Activated CD4-positive, alpha-beta T cell treated with anti-CD3 and anti-CD28 coated beads for 1 hour (primary cell): ENCODE data around the gene C14orf180.

Experiments
- DNase-seq: peaks from one replicate; pipeline ENCODE4 v3.0.0-alpha.2; 2020

Gene C14orf180

DNA sequence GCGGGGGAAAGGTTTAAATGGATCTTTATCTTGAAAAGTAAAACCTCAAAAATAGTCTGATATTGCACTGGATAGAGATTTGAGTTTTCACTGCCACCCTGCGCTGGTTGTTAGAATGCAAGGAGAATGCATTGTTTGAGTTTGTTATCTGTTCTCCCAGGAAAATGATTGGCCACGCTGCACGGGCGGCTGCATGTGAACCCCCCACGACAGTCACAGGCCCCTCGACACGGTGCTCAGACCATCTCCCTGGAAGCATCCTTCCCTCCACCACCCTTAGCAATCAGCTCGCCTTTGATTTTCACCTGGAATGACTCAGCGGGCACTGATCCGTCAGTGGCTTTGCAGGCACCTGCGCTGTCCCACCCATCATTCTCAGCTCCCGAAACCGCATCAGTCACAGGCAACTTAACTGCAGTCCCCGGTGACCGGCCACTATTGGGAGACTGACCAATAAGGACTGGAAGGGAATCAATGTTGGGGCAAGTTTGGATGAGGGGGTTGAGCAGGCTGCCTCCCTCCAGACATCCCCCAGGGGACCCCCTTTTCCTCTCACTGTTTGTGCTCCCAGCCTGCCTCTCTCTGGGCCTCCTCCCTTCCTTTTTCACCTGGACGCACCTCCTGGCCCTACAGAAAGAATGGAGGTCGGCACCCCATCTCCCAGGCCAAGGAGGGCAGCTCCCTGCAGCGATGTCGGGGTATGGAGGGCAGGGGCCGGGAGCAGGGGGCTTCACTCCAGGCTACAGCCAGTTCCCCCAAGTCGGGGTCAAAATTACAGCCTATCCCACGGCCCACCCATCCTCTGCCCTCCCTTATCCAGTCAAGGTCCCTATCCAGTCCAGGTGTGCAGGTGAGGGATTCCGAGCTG lies 28.5 kb upstream of the C14orf180 start:
- no peak for DNase-seq

DNA sequence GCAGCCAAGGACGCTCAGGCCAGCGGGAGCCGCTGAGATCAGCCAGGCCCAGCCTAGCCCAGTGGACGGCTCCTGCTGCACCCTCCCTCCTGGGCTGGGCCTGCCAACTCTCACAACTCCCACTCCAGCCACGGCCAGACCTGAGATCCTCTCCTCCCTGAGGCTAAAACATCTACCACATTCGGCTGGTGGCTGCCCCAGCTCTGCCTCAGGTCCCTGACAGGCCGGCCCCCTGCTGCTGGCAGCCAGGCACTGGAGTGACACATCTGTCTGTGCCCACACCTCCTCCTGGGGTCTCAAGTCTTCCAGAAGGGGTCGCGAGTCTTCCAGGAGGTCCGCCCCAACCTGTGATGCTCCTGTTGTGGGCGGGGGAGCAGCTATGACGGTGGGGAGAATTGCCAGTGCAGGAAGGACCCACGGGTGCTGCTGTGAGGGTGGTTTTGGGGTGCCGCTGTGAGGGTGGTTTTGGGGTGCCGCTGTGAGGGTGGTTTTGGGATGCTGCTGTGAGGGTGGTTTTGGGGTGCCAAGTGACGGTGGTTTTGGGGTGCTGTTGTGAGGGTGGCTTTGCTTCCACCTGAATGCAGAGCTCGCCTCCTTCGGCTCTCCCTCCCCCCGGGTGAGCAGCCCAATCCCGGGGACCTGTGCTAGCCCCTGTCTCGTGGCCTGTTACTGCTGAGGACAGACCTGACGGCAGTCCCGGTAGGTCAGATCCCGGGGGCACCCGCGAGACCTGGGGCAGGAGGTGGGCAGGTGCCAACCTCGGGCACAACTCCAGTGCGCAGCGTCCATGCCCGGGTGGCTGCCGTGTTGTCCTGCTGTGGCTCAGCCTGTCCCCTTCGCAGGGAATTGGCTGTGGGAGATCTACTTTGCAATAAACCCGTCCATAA lies 27.5 kb upstream of the C14orf180 start:
- no peak for DNase-seq

DNA sequence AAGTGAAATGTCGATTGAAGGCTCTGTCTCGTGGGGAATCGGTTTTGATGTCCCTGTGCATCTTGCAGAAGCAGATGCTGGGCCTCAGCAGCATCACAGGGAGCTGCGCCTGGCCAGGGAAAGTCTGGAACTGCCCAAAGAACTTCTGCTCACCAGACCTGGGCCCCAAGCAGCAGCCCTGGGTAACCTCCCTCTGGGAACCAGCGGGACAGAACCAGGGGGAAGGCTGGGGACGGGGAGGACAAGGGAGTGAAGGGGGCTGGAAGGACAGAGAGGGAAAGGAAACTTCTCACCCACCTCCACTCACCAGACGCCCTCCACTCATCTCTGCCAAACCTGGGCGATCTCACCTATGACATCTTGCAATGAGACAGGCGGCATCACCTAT lies 26.8 kb upstream of the C14orf180 start:
- DNase-seq, result no peak

DNA sequence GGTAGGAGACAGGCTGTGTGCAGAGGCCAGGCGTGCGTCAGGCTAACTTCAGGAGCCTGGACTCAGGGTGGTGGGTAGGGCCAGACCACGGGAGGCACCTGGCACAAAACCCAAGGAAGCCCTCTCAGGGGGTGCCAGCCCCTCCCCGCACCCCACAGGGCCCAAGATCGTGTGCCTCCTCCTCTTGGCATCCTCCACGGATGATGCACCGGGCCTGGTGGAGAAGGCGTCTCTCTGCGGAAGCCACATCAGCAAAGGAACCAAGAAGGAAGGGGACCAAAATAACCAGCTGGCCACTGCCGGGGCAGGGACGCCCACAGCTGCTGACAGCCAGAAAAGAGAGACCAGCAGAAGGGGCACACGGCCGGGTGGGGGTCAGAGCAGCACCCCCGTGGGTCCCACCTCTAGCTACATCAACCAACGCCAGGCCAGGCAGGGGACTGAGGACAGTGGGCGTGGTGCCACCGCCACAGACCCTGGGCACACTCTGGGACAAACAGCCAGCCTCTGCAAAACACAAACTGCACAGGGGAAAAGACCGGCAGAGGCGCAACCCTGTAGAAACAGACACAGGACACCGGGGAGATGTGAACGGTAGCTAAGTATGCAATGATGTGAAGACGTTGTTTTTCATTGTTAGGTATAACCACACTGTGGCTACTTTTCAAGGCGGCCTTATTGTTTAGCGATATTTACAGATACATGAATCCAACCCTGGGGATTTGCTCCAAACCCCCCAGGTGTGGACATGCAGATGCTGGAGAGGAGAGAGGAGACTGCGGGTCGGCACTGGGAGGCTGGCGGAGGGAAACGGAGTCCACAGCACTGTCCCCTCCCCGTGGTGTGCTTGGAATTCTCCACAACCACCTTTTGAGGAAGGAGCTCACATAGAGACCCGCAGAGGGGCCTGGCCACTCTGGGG lies 26.1 kb upstream of the C14orf180 start:
- DNase-seq, result no peak

DNA sequence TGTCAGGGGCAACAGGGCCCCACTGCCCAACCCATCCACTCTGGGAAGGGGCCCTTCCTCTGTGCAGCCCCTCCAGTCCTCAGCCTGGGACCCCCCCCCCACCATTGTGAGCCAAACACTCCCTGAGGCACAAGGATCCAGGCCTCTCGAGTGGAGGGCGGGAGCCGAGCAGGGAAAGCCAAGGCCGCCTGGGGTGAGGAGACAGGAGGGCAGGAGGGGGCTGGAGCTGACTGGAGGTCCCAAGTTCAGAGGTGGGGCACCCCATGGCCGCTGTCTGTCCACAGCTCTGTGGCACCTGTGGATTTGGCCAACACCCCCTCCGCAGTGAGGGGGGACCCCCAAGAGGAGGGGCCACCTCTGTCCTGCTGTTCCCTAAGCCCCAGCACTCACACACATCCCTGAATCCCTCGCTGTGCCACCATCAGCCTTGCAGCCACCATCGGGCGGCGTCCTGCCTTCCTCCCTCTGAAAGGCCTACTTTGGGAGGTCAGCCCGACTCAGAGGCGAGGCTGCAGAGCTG lies 25.4 kb upstream of the C14orf180 start:
- no peak for DNase-seq

DNA sequence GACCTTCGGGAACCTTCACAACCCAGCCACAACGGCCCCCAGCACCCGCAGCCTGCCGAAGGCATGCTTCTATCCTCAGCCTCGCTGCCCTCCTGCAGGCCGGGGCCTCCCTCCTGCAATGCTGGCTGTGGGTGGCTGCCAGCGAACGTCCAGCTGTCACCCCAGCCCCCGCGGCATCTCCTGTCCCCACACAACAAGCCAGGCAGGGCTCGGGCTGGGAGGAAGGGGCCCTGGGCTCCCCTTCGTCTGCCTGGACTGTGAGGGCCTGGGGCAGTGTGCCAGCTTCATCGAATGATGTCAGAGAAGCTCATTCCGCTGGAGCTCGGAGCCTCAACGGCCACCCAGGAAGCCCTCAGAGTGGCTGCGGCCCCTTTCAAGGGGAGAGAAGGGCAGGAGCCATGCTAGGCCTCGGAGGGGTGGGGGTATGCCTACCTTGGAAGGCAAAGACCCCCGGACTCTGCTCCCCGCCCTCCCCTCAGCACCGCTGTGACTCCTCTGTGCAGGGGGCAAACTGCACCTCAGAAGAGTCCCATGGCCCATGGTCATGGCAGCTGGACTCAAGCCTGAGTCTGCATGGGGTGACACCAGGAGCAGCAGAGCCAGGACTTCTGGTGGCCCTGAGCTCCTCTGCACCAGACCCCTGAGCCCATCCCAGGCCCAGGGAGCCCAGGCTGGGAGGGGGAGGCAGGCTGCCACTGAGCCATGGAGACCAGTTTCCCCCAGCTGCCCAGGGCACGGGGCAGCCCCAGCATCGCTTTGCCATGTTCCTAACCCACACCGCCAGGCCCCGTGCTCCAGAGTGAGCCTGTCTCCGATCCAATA lies 24.7 kb upstream of the C14orf180 start:
- DNase-seq, result no peak

DNA sequence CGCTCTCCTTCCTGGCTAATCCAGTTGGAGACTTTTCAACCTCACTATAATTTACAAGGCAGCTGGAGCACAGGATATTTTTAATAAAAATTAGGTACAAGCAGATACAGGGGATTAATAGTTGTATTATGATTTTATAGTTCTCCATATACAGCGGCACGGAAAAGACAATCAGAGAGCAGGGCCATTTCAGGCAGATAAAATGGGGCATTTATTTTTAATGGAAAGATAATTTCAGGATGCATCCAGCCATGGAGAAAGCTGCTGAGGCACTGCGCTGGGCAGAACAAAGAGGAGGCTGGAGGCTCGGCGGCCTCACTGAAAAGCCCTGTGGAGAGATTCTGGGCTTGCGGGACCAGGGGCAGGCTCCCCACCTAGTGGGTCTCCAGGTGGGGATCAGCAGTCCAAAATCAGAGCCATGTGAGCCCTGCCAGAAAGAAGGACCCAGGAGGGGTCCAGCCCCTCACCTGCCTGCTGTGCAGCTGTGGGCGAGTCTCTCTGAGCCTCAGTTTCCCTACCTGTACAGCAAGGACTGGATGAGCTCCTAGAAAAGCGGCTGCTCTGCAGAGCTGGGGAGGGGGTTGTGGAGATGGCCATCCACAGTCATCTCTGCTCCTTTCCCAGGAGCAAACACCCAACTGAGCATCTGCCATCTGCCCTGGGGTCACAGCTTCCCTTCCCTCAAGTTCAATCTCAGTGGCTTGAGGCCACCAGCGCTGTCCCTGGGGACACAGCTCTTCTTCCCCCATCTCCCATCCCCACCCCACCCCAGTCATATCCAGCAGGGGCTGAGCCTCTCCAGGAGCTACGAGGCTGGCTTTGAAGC lies 23.9 kb upstream of the C14orf180 start:
- no peak for DNase-seq

DNA sequence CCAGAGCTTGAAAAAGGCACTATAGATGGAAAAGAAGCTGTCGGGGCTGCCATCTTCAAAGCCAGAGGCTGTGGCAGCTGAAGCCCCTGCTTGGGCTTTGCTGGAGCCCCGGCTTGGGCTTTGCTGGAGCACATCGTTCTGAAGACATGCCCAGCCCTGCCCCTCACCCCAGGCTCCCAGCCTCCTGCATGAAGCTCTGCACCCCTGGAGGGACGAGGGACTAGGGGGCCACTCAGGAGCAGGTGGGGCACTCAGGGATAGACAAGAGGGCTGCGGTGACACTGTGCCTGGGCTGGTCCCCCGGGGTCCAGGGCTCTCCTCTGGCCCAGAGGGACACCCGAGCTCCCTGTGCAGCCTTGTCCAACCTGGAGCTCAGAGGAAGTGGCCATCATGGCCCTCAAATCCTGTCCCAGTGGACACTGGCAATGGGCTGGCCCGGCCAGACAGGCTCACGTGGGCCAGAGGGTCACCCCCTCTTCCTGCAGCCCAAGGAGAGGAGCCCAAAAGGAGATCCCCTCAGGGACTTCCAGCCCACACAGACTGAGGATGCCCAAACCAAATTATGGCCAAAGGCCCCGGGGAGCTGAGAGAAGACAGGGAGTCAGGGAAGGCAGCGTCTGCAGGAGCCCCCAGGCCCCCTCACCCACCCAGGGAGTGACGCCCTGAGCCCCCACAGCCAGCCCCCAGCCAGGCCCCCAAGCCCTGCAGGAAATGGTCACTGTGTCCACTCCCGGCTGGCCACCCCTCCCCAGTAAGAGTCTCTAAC lies 23.1 kb upstream of the C14orf180 start:
- no peak for DNase-seq

DNA sequence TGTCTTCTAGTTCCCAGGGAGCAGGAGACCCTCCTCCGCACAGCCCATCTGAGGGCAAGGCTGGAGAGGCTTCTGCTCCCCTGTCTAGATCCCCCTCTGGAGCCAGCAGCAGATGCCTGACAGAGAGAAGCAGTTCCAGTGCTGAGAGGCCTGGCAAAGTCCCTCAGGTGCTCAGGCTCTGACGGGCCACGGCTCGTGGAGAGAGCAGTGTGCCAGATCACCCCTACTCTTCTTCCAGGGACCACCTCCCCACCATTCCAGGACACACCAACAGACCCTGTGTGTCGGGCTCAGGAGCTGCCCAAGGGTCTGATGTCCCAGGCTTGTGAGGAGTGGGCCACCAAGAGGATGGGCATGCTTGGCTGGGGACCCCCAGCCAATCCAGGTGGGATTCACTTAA lies 22.5 kb upstream of the C14orf180 start:
- DNase-seq, result no peak

DNA sequence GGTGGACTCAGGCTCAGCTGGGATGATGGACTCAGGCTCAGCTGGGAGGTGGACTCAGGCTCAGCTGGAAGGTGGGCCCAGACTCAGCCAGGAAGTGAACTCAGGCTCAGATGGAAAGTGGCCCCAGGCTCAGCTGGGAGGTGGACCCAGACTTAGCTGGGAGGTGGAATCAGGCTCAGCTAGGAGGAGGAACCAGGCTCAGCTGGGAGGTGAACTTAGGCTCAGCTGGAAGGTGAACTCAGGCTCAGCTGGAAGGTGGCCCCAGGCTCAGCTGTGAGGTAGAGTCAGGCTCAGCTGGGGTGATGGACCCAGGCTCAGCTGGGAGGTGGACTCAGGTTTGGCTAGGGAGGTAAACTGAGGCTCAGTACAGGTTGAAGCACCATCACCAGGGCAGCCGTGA lies 21.8 kb upstream of the C14orf180 start:
- DNase-seq, result no peak

DNA sequence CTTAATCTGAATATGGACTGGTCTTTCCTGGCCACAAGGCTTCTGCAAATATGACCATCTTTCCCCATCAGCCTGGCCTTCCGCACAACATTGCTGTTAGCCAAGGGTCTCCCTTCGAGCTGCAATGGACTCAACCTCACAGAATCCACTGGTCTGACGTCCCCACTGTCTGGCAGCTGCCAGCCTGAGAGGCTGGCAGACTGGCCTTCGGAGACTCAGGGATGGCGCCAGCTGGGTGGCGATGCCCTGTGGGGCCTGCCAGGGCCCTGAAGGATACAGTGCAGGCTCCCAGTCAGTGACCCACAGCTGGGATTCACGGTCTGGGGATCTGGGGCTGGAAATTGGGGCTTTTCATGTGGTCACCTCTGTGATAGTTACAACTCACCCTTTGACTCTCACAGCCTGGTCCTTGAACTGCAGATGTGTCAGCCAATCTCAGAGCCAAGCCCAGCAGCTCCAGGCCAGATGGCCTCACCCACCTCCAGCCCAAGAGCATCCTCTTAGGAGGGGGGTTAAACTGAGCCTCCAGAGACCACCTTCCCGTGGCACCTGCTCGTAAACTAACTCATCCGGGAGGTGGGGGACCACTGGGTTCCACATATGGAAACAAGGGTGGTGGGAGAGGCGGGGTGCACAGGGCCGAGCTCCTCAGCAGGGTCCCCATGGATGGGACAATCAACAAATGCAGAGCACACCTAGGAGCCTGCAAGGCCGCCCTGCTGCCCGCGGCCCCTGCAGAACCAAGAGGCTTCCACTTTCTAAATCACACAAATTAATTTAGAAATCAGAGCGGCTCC lies 21.1 kb upstream of the C14orf180 start:
- no peak for DNase-seq

DNA sequence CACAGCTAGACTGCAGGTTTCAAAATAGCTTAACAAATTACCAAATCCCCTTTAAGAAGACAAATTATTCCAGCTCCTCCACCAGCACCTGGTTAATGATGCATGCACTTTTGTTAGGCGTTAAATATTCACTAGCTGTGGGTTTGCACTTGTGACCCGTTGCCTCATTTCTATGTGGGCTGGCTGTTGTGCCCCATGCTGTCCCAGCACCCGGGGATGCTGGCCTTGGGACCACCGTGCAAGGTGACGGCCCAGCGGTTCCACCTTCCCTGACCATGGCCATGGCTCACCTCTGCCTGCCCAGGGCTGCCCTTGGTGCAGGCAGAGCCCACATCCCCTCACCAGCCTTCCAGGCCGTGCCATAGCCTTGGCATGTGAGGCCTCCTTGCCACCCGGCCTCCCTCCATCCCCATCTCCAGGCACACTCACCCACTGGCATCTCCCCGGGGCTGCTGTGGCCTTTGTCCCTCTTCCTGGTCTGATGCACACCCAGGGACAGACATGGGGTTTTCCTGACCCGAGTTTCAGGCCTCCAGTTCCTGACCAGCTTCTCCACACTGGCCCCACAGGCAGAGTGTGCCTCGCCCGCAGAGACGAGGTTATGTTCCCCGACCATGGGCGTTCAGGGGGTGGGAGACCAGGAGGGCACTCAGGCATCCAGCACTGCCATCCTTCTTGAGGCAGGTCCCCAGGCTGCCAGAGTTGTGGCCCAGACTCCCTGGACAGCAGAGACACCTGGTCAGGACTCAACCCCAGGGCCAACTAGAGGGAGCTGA lies 20.3 kb upstream of the C14orf180 start:
- DNase-seq, result no peak

DNA sequence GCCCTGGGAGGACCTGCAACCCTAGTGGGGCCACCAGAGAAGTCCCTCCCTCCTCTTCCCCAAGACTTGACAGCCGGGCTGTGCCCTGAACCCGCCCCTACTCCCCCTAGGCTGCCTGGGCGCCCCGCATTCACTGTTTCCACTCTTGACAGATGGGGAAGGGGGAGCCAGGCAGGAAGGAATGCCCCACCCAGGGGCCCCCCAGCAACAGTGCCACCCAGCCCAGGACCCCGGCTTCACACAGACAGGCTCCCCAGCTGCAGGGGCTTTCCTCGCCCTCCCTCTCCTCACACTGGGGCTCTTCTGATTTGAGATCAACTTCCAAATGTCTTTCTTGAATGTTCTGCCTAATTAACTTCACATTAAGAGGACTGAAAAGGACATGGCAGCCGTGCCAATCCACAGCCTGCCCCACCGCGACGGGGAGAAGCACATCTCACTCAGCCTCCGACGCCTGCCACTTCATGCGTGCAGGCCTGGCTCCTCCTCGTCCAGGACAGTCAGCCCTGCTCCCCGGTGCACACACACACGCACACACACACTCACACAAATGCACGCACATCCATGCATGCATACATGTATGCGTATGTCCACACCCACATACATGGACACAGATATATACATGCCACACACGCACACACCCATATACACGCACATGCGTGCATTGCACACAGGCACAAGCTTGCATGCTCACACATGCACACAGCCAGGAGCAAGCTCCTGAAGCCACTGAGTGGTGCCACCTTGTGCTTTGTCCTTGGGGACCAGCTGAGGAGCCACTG lies 19.6 kb upstream of the C14orf180 start:
- DNase-seq, result no peak

DNA sequence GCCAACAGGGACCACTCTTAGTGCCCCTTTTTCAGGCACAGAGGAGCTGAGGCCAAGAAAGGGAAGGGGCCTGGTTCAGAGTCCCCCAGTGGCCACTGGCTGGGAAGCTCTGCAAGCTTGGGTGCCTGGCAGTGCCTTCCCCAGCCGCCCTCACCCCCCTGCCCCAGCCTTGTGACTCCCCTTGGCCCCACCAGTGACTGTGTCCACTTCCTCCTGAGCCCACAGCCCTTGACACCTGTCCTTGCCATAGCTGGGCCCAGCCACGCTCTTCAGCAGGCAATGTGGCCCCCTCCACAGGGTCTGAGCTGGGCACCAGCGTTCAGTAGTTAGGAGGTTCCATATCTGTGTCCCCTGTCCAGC lies 19.0 kb upstream of the C14orf180 start:
- DNase-seq, result no peak

DNA sequence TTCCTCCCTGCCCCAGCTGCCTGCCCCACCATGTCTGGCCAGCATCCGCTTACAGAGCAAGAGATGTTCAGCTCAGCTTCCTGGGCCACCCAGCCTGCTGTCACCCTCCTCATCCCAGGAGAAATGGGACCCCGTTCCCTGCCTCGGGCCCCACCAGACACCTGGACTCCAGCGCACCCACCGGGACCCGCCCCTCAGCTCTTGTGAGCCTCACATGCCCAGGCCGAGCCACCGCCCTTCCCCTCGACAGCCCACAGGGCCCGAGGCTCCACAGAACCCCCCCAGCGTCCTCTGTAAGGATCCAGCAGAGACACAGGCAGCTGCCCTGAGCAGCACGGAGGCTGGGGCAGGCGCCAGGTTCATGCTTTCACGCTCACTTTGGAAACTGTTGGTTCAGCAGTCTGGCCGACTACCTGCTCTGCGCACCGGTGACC lies 18.4 kb upstream of the C14orf180 start:
- DNase-seq, result no peak

DNA sequence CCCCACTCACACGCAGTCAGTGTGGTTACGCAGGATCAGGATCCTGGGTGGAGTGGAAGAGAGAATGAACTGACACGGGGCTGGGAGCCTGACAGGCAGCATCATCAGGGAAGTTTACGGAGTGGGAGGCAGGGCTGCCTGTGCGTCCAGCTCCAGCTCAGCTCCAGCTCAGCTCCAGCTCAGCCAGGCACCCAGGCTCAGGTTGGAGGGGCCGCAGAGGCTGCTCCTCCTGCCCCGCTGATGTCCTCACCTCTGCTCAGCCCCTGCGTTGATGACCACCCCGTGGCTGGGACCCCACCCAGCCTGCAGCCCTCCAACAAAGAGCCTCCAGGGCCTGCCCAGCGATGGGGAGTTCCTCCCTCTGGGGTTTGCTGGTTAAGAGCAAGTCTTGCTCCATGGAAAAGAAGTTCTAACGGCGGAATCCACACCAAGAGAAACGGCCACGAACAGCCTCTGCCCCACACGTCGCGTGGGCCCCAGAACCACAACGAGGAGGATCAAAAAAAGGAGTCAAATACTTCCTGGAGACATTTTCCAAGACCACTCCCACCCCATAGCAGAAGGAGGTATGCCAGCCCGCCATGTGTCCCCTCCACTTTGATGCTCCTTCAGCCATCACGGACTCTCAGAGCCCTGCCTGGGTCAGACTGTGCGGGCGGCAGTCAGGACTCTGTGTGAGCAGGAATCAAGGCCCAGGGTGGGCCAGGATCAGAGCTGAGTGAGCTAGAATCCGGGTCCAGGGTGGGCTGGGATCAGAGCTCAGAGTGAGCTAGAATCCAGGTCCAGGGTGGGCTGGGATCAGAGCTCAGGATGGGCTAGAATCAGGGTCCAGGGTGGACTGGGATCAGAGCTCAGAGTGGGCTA lies 17.7 kb upstream of the C14orf180 start:
- no peak for DNase-seq

DNA sequence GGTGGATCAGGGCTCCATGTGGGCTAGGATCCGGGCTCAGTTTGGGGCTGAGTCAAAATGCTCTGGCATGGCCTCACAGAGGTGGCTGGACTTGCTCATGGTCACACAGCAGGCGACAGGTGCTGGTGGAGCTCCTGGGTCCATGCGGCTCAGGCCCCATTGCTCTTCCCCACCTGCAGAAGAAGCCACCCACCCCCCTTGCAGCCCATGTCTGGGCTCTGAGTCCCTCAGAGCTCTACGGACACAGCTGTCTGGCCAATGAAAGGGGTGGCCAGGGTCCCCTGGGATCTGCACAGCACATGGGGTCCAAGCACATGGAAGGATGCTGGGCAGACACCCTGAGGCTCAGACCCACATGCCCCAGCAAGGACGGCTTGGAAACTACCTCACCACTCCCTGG lies 17.0 kb upstream of the C14orf180 start:
- DNase-seq, result no peak
